Adrenal gland (tissue), 12 donors: ENCODE measurements around the gene PACC1. TPM values are rescaled to one million over a fixed set of nuclear protein-coding genes. Genes with fewer than 3 reads are reported as not detected.
A peak's percentile ranks its signal among the peaks of the same experiment; 100 is the strongest.

ENCODE experiments used
- DNase-seq, 7 donors: peaks; one replicate each; pipeline ENCODE4 v3.0.0-alpha.2; 2019 to 2020
- H3K27ac ChIP-seq, 5 donors: fragments of 200-600 bp; sonication (generic) in 4 of 5; 1 replicate in 3 of 5; 2 replicates in 2 of 5; pipeline versions ENCODE4 v1.5.1 to v1.8.0; 2016 to 2020; ENCODE audit warnings: mild to moderate bottlenecking in 1 of 5
- H3K27me3 ChIP-seq: fragments of 200-600 bp; 2 replicates; pipeline ENCODE4 v1.8.0; 2021
- H3K36me3 ChIP-seq, 2 donors: fragments of 200-600 bp; replicated peaks in 1 of 2; 1 replicate in 1 of 2; 2 replicates in 1 of 2; pipeline versions ENCODE4 v1.5.1 to v1.8.0; 2018 to 2022
- H3K4me1 ChIP-seq, 2 donors: fragments of 200-600 bp; replicated peaks in 1 of 2; 1 replicate in 1 of 2; 2 replicates in 1 of 2; pipeline versions ENCODE4 v1.5.1 to v1.8.0; 2018 to 2021
- H3K4me3 ChIP-seq, 4 donors: fragments of 200-600 bp; sonication (generic) in 3 of 4; one replicate each; pipeline ENCODE4 v1.5.1; 2016 to 2018
- H3K9me3 ChIP-seq, 3 donors: fragments of 200-600 bp; sonication (generic) in 1 of 3; replicated peaks in 1 of 3; 1 replicate in 2 of 3; 2 replicates in 1 of 3; pipeline versions ENCODE4 v1.5.1 to v1.8.0; 2016 to 2021
- CTCF ChIP-seq, 6 experiments: fragments of 450-650 bp in 4 of 6; fragments of 200-600 bp in 2 of 6; sonication (generic) in 1 of 6; IDR thresholded peaks; 1 replicate in 5 of 6; 2 replicates in 1 of 6; pipeline versions ENCODE4 v1.5.1 to v1.8.0; 2016 to 2021; ENCODE audit warnings: antibody characterized with exemption in 6 of 6, mild to moderate bottlenecking in 2 of 6, moderate library complexity in 1 of 6
- POLR2A ChIP-seq, 2 donors: fragments of 450-650 bp; IDR thresholded peaks; one replicate each; pipeline ENCODE4 v1.6.1; 2017; ENCODE audit warnings: antibody characterized with exemption in 2 of 2, mild to moderate bottlenecking in 2 of 2, moderate library complexity in 1 of 2
- WGBS, 4 donors: extraction: QIAGEN DNeasy Blood & Tissue Kit in 2 of 4; methylation state at CpG; one replicate each; pipeline versions ENCODE4 v1.1.5 to v1.1.7; 2013 to 2017; 5-methylcytosine and 5-hydroxymethylcytosine counted together
- intact Hi-C, 2 donors: fragments of 100-400 bp; cut with DNase I; formaldehyde crosslinking; loops; one replicate each; pipeline versions ENCODE4 v1.14.1 to v1.15.0; 2022 to 2023
- polyA plus RNA-seq, 3 donors: library from polyadenylated mRNA; stranded (reverse); fragments of 200-250 nt in 2 of 3; fragments of 350-450 nt in 1 of 3; fragmentation: Illumina TruSeq in 1 of 3; extraction: RNeasy Lipid Tissue Mini Kit (QIAGEN cat#74804) in 1 of 3; gene quantifications; one replicate each; pipeline ENCODE4 v1.2.3, GENCODE V29; 2013 to 2014
- total RNA-seq, 9 donors: library from RNA; depleted of rRNA in 4 of 9; stranded (reverse); fragments of >200 nt in 4 of 9; fragments of 120-200 nt in 1 of 9; fragmentation: NEBNext Ultra II Directional in 1 of 9; extraction: Animal tissue kit (Norgen Biotek cat#: 25700) in 1 of 9; gene quantifications; one replicate each; pipeline versions ENCODE4 v1.1.0 to v1.2.4, GENCODE V29; 2013 to 2023
- donor health status: healthy with polysubstance abuse.
- donor health status: Bipolar disorder and iron deficiency.
- donor health status: DM: yes; HTN: yes; CAD: no.
- donor health status: DM: no; HTN: no; CAD: no.
- donor health status: DM: no; HTN: no; CAD: no.
- donor health status: DM: yes; HTN: yes; CAD: no.

Gene PACC1
- total and polyA plus RNA-seq, 12 donors, result 1.9 to 8.6 (median 4.8) TPM

GRCh38 chr1:212432661-212433576 is 18.2 kb upstream of the PACC1 start, which contains the start of gene NENF:
Gene NENF (plus strand): TSS chr1:212432920. CDS start chr1:212432944, 24 bp downstream.
- H3K27ac ChIP-seq, result peak within 1 kb of the TSS in 3 of 5 donors; percentile 75 to 89 (median 79)
- H3K36me3 ChIP-seq, result no peaks in the 10 kb centered on the region
- TF ChIP-seq CTCF (IDR thresholded peaks at IDR 0.05), result no peak
- TF ChIP-seq POLR2A (IDR thresholded peaks at IDR 0.05), result peak; percentile 76 to 89
- 1 to 4% (median 1%) methylated on average over 17 to 86 of the region's 86 CpGs for WGBS, 4 donors
- peaks cover 11 to 13% of the 10 kb centered on the region in 2 donors for H3K4me1 ChIP-seq
- H3K9me3 ChIP-seq, result no peaks in the 10 kb centered on the region
- peak; percentile 75 to 85 (median 81) for DNase-seq
- no peaks in the 10 kb centered on the region for H3K27me3 ChIP-seq
- peak within 1 kb of the TSS in 3 of 4 donors; percentile 80 to 95 (median 85) for H3K4me3 ChIP-seq
- intact Hi-C loops, result no loop called here

GRCh38 chr1:212432272-212432660 is 17.6 kb upstream of the PACC1 start:
- intact Hi-C loops, result no loop called here
- peak overlapping the region in 2 of 4 donors; percentile 80 to 95 for H3K4me3 ChIP-seq
- H3K27ac ChIP-seq, result peak overlapping the region in 3 of 5 donors; percentile 75 to 89 (median 79)
- H3K4me1 ChIP-seq, result peaks cover 11 to 13% of the 10 kb centered on the region in 2 donors
- H3K36me3 ChIP-seq, result no peaks in the 10 kb centered on the region
- 25 to 31% (median 29%) methylated on average over 5 of the region's 5 CpGs for WGBS, 4 donors
- no peak for DNase-seq
- TF ChIP-seq POLR2A (IDR thresholded peaks at IDR 0.05) (no peak), CTCF (IDR thresholded peaks at IDR 0.05) (no peak)
- no peaks in the 10 kb centered on the region for H3K9me3 ChIP-seq
- no peaks in the 10 kb centered on the region for H3K27me3 ChIP-seq

GRCh38 chr1:212431644-212432043 is 17.0 kb upstream of the PACC1 start:
- H3K4me1 ChIP-seq, result peaks cover 11 to 13% of the 10 kb centered on the region in 2 donors
- 93 to 96% (median 94%) methylated on average over 9 of the region's 9 CpGs for WGBS, 4 donors
- intact Hi-C loops, result no loop called here
- H3K9me3 ChIP-seq, result no peaks in the 10 kb centered on the region
- no peak overlapping the region for H3K27ac ChIP-seq
- no peaks in the 10 kb centered on the region for H3K27me3 ChIP-seq
- no peaks in the 10 kb centered on the region for H3K36me3 ChIP-seq
- H3K4me3 ChIP-seq, result no peak overlapping the region
- TF ChIP-seq POLR2A (IDR thresholded peaks at IDR 0.05), result no peak
- TF ChIP-seq CTCF (IDR thresholded peaks at IDR 0.05), result no peak
- DNase-seq, result no peak

GRCh38 chr1:212430955-212431394 is 16.3 kb upstream of the PACC1 start:
- TF ChIP-seq POLR2A (IDR thresholded peaks at IDR 0.05) (no peak), CTCF (IDR thresholded peaks at IDR 0.05) (no peak)
- WGBS, 4 donors, result 66 to 73% (median 69%) methylated on average over 3 of the region's 3 CpGs
- Histone ChIP-seq H3K36me3 (no peaks in the 10 kb centered on the region), H3K4me3 (no peak overlapping the region), H3K4me1 (peaks cover 11 to 13% of the 10 kb centered on the region in 2 donors), H3K27me3 (no peaks in the 10 kb centered on the region), H3K9me3 (no peaks in the 10 kb centered on the region), H3K27ac (no peak overlapping the region)
- DNase-seq, result no peak
- intact Hi-C loops, result no loop called here
